Esophagus squamous epithelium (tissue), 4 donors: ENCODE data around the gene ADAMTS1.

Experiments used
- CTCF ChIP-seq, 6 experiments: fragments of 450-650 bp in 4 of 6; fragments of 200-600 bp in 2 of 6; sonication (generic) in 2 of 6; IDR thresholded peaks; one replicate each; pipeline ENCODE4 v1.5.1; 2016 to 2019; ENCODE audit warnings: antibody characterized with exemption in 6 of 6, mild to moderate bottlenecking in 4 of 6, moderate library complexity in 4 of 6
- POLR2A ChIP-seq, 4 donors: fragments of 450-650 bp; IDR thresholded peaks; one replicate each; pipeline ENCODE4 v1.6.1; 2017; ENCODE audit warnings: antibody characterized with exemption in 4 of 4, mild to moderate bottlenecking in 4 of 4, moderate library complexity in 3 of 4

GRCh38 chr21:26794597-26795411 lies 50.4 kb downstream of the ADAMTS1 start:
- TF ChIP-seq POLR2A (IDR thresholded peaks at IDR 0.05) (no peak), CTCF (IDR thresholded peaks at IDR 0.05) (no peak)
